A549 (cell line): ENCODE results near the gene LGI2. TPM values are rescaled to one million over a fixed set of nuclear protein-coding genes. Genes with fewer than 3 reads are reported as not detected.

Source experiments
- ATAC-seq, 2 experiments: fragments of 200-7000 bp in 1 of 2; fragments of >200 bp in 1 of 2; cut with Nextera tagmentation in 1 of 2; cut with Tn5 transposase in 1 of 2; 3 replicates each; pipeline versions ENCODE4 v1.8.0 to v1.9.1; 2018 to 2020; ENCODE audit warnings: mild to moderate bottlenecking in 1 of 2, moderate library complexity in 1 of 2
- CTCF ChIA-PET: fragments of 300-600 bp; sonication (Branson Sonifier 250); formaldehyde crosslinking; extraction: SDS; loops from one replicate; lab custom pipeline; 2021; ENCODE audit warnings: antibody characterized with exemption, inconsistent platforms; lab: Yijun Ruan, JAX
- POLR2A ChIA-PET: fragments of 350-600 bp; formaldehyde crosslinking; extraction: SDS; loops from one replicate; lab custom pipeline; 2021; ENCODE audit warnings: antibody characterized with exemption, inconsistent platforms; lab: Yijun Ruan, JAX
- DNase-seq, 2 experiments: peaks; one replicate each; pipeline versions ENCODE4 v3.0.0 to v3.0.0-alpha.2; 2011 to 2016; ENCODE audit warnings: low read depth in 1 of 2, low spot score in 1 of 2
- FAIRE-seq: peaks from 2 replicates; lab custom pipeline; 2011; peaks lifted over from hg19 to GRCh38; lab: Jason Lieb, UNC
- H3K27ac ChIP-seq, 2 experiments: fragments of >200 bp; sonication (Bioruptor Twin); formaldehyde crosslinking; 3 replicates each; pipeline ENCODE4 v1.5.1; 2016 to 2017
- H3K4me1 ChIP-seq: fragments of >200 bp; sonication (Bioruptor Twin); formaldehyde crosslinking; 3 replicates; pipeline ENCODE4 v1.6.1; 2016
- H3K4me2 ChIP-seq: fragments of >200 bp; sonication (Bioruptor Twin); formaldehyde crosslinking; 3 replicates; pipeline ENCODE4 v1.6.1; 2016
- H3K4me3 ChIP-seq: fragments of >200 bp; sonication (Bioruptor Twin); formaldehyde crosslinking; 3 replicates; pipeline ENCODE4 v1.5.1; 2016
- H3K9me3 ChIP-seq: fragments of >200 bp; sonication (Bioruptor Twin); formaldehyde crosslinking; 3 replicates; pipeline ENCODE4 v1.6.1; 2016
- BHLHE40 ChIP-seq: IDR thresholded peaks from 2 replicates; pipeline ENCODE4 v1.6.1; 2012; ENCODE audit warnings: low read depth, low read length, inconsistent platforms
- EHF ChIP-seq: fragments of 250-450 bp; sonication (Bioruptor Pico); IDR thresholded peaks from 2 replicates; pipeline ENCODE4 v1.5.0; 2020; ENCODE audit warnings: mild to moderate bottlenecking
- EP300 ChIP-seq, 2 experiments: fragments of >200 bp; sonication (Bioruptor Twin); formaldehyde crosslinking; IDR thresholded peaks; 2 replicates in 1 of 2; 3 replicates in 1 of 2; pipeline ENCODE4 v1.6.1; 2016 to 2017
- GATA3 ChIP-seq: IDR thresholded peaks from 2 replicates; pipeline ENCODE4 v1.6.1; 2012; ENCODE audit warnings: borderline replicate concordance
- HEYL ChIP-seq: fragments of 250-450 bp; sonication (Bioruptor Pico); IDR thresholded peaks from 2 replicates; pipeline ENCODE4 v1.8.0; 2021; ENCODE audit warnings: mild to moderate bottlenecking, moderate library complexity
- HOXA7 ChIP-seq: fragments of 250-450 bp; sonication (Bioruptor Pico); IDR thresholded peaks from 2 replicates; pipeline ENCODE4 v1.5.0; 2020; ENCODE audit warnings: mild to moderate bottlenecking, moderate library complexity
- JUNB ChIP-seq: fragments of >200 bp; sonication (Bioruptor Twin); formaldehyde crosslinking; IDR thresholded peaks from 2 replicates; pipeline ENCODE4 v1.6.1; 2016
- KDM5A ChIP-seq: fragments of 200-600 bp; sonication (generic); IDR thresholded peaks from 2 replicates; pipeline ENCODE4 v1.6.1; 2016; ENCODE audit warnings: antibody characterized with exemption, mild to moderate bottlenecking
- MYC ChIP-seq: IDR thresholded peaks from 2 replicates; pipeline ENCODE4 v1.6.1; 2012; ENCODE audit warnings: mild to moderate bottlenecking, inconsistent platforms, low read length, improper control_type of control experiment, borderline replicate concordance
- NPAS2 ChIP-seq: fragments of 250-450 bp; sonication (Bioruptor Pico); IDR thresholded peaks from 2 replicates; pipeline ENCODE4 v1.8.0; 2022; ENCODE audit warnings: mild to moderate bottlenecking, moderate library complexity, borderline replicate concordance
- POLR2A ChIP-seq: IDR thresholded peaks from 2 replicates; pipeline ENCODE4 v1.6.1; 2012; ENCODE audit warnings: mild to moderate bottlenecking, low read length
- RARB ChIP-seq: fragments of 250-450 bp; sonication (Bioruptor Pico); IDR thresholded peaks from 2 replicates; pipeline ENCODE4 v1.8.0; 2021; ENCODE audit warnings: mild to moderate bottlenecking, moderate library complexity
- SREBF2 ChIP-seq: fragments of 450-650 bp; IDR thresholded peaks from 2 replicates; pipeline ENCODE4 v1.6.1; 2014; ENCODE audit warnings: mild to moderate bottlenecking, moderate library complexity
- TP53 ChIP-seq: fragments of 250-450 bp; sonication (Bioruptor Pico); IDR thresholded peaks from 2 replicates; pipeline ENCODE4 v1.5.0; 2021; ENCODE audit warnings: mild to moderate bottlenecking, moderate library complexity
- ZNF302 ChIP-seq: fragments of 250-450 bp; sonication (Bioruptor Pico); IDR thresholded peaks from 2 replicates; pipeline ENCODE4 v1.9.0; 2021; ENCODE audit warnings: inconsistent platforms, mild to moderate bottlenecking, moderate library complexity
- WGBS: methylation state at CpG from one replicate; pipeline ENCODE4 v1.1.6; 2017; ENCODE audit errors: missing lambda C conversion rate; 5-methylcytosine and 5-hydroxymethylcytosine counted together
- polyA plus RNA-seq, 4 experiments: library from polyadenylated mRNA; depleted of rRNA in 3 of 4; stranded (reverse); fragments of >200 nt; fragmentation: RNase III in 1 of 4; extraction: RNeasy Plus Mini Kit Qiagen cat#74134 plus additional on column Dnase treatment in 1 of 4; gene quantifications; 2 replicates in 3 of 4; 3 replicates in 1 of 4; pipeline ENCODE4 v1.2.3, GENCODE V29; 2011 to 2017
- TF ChIP-seq, protein P1 (sequence below): fragments of 450-650 bp; IDR thresholded peaks from 2 replicates; pipeline ENCODE4 v1.6.1; 2014; ENCODE audit warnings: antibody characterized with exemption
- TF ChIP-seq, protein P2 (sequence below): fragments of >200 bp; sonication (Bioruptor Twin); formaldehyde crosslinking; IDR thresholded peaks from 3 replicates; pipeline ENCODE4 v1.6.1; 2016
- TF ChIP-seq, protein P3 (sequence below): fragments of 150-350 bp; IDR thresholded peaks from 2 replicates; pipeline ENCODE4 v1.6.1; 2014; ENCODE audit warnings: low read depth, mild to moderate bottlenecking, low read length
- TF ChIP-seq, protein P4 (sequence below): fragments of 250-450 bp; sonication (Bioruptor Pico); IDR thresholded peaks from 2 replicates; pipeline ENCODE4 v1.5.0; 2021; ENCODE audit warnings: mild to moderate bottlenecking, moderate library complexity, borderline replicate concordance

The LGI2 gene
- polyA plus RNA-seq, 2 of the 4 experiments (the other 2 are of a cell fraction) = 0.05 to 0.14 TPM

DNA sequence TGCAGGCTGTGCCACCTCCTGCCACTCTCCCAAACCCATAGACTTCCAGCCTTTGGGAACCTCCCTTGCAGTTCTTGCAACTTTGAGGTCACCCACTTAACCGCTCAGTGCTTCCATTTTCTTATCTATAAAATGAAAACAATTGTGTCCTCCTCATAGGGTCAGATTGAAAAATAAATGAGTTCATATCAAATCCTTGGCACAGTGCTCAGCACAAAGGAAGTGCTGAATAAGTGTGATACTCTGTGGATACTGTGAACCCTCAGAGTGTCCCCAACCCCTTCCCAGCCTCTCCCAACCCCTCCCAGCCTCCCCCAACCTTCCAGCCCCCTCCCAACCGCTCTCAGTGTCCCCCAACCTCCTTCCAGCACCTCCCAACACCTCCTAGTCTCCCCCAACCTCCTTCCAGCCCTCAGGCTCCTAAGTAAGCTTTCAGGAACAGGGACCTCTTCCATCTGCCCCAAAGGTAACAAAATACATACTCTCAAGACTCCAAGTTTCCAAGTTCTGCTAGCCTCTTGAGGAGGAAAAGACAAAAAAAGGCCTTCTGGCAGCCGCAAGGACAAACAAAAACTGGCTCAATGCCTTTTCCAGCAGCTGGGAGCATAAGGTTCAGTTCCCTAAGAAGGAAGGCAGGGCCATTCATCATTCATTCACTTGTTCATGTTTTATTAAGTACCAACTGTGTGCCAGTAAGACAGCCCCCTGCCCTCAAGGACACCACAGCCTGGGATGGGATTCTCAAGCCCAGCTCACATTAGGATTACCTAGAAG is 46.1 kb upstream of the LGI2 start:
- no peaks in the 10 kb centered on the region for H3K9me3 ChIP-seq
- no peak overlapping the region for H3K4me3 ChIP-seq
- TF ChIP-seq, protein P1, sequence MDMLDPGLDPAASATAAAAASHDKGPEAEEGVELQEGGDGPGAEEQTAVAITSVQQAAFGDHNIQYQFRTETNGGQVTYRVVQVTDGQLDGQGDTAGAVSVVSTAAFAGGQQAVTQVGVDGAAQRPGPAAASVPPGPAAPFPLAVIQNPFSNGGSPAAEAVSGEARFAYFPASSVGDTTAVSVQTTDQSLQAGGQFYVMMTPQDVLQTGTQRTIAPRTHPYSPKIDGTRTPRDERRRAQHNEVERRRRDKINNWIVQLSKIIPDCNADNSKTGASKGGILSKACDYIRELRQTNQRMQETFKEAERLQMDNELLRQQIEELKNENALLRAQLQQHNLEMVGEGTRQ = no peak
- TF ChIP-seq HEYL (CRISPR knock-in tag) (no peak), ZNF302 (no peak), RARB (no peak), NPAS2 (CRISPR knock-in tag) (no peak), MYC (no peak), GATA3 (no peak), EP300 (IDR thresholded peaks at IDR 0.05) (no peak), KDM5A (no peak)
- POLR2A ChIA-PET = no interaction called here
- FAIRE-seq (no peak), ATAC-seq (no peak), DNase-seq (no peak)
- H3K4me1 ChIP-seq = no peaks in the 10 kb centered on the region
- H3K27ac ChIP-seq = no peak overlapping the region
- 17% methylated on average over 3 of the region's 3 CpGs for WGBS
- CTCF ChIA-PET = interaction anchor here (0.6 kb wide), 1 partner anchor 146 kb away, joined by 4 read pairs; no protein-coding TSS in a partner anchor
- H3K4me2 ChIP-seq = no peak overlapping the region

DNA sequence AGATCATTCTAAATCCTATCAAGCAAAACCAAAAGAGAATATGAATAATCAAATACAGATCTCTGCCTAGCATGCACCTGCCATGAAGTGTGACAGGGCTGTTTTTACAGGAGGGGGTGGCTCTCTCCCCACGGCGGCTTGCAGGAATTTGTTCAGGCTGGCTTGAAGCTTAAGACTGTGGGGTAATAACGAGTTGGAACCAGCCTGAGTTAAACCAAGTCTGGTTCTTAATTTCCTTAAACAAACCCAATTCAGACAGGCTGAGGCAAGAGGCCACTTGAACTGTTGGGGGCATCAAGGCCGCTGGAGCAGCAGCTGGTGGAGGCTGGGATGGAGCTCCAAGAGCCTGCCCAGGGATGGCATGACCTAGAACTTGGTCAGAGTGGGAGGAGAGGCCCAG is 45.1 kb upstream of the LGI2 start:
- TF ChIP-seq, protein P2, sequence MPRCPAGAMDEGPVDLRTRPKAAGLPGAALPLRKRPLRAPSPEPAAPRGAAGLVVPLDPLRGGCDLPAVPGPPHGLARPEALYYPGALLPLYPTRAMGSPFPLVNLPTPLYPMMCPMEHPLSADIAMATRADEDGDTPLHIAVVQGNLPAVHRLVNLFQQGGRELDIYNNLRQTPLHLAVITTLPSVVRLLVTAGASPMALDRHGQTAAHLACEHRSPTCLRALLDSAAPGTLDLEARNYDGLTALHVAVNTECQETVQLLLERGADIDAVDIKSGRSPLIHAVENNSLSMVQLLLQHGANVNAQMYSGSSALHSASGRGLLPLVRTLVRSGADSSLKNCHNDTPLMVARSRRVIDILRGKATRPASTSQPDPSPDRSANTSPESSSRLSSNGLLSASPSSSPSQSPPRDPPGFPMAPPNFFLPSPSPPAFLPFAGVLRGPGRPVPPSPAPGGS = no peak
- no peak for TF ChIP-seq ZNF302
- no peak for TF ChIP-seq HEYL (CRISPR knock-in tag)
- no peak for TF ChIP-seq BHLHE40
- no peak for TF ChIP-seq NPAS2 (CRISPR knock-in tag)
- no peak for TF ChIP-seq TP53 (CRISPR knock-in tag)
- TF ChIP-seq, protein P3, sequence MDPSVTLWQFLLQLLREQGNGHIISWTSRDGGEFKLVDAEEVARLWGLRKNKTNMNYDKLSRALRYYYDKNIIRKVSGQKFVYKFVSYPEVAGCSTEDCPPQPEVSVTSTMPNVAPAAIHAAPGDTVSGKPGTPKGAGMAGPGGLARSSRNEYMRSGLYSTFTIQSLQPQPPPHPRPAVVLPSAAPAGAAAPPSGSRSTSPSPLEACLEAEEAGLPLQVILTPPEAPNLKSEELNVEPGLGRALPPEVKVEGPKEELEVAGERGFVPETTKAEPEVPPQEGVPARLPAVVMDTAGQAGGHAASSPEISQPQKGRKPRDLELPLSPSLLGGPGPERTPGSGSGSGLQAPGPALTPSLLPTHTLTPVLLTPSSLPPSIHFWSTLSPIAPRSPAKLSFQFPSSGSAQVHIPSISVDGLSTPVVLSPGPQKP = no peak
- TF ChIP-seq SREBF2 = no peak
- no peak for TF ChIP-seq EHF (CRISPR knock-in tag)
- TF ChIP-seq, protein P4, sequence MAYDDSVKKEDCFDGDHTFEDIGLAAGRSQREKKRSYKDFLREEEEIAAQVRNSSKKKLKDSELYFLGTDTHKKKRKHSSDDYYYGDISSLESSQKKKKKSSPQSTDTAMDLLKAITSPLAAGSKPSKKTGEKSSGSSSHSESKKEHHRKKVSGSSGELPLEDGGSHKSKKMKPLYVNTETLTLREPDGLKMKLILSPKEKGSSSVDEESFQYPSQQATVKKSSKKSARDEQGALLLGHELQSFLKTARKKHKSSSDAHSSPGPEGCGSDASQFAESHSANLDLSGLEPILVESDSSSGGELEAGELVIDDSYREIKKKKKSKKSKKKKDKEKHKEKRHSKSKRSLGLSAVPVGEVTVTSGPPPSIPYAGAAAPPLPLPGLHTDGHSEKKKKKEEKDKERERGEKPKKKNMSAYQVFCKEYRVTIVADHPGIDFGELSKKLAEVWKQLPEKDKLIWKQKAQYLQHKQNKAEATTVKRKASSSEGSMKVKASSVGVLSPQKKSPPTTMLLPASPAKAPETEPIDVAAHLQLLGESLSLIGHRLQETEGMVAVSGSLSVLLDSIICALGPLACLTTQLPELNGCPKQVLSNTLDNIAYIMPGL (CRISPR knock-in tag) = no peak
- no peak for TF ChIP-seq RARB
- no peak for TF ChIP-seq JUNB
- TF ChIP-seq KDM5A = no peak
- FAIRE-seq (no peak), DNase-seq (no peak), ATAC-seq (no peak)
- POLR2A ChIA-PET = no interaction called here
- CTCF ChIA-PET = no interaction called here
- Histone ChIP-seq H3K9me3 (no peaks in the 10 kb centered on the region), H3K4me1 (no peaks in the 10 kb centered on the region), H3K27ac (no peak overlapping the region), H3K4me3 (no peak overlapping the region), H3K4me2 (no peak overlapping the region)
- 48% methylated on average over 4 of the region's 4 CpGs for WGBS

DNA sequence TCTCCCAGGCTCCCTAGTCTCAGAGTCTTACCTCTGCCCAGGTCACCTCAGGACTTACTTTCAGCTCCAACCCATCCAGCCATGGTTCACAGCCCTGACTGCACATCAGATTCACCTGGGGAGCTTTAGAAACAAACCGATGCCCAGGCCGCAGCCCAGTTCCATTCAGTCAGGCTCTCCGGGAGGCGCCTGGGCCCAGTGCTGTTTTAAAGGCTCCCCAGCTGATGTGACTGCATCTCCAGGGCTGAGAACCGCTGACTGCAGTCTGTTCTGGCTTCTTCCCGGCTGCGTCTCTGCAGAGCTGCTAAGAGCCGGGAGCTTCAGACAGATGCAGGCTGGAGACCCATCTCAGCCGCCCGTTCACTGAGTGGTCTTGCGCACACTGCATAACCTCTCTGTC is 44.4 kb upstream of the LGI2 start:
- ChIA-PET CTCF (no interaction called here), POLR2A (no interaction called here)
- H3K27ac ChIP-seq = no peak overlapping the region
- ATAC-seq (no peak), FAIRE-seq (no peak), DNase-seq (no peak)
- 100% methylated on average over 1 of the region's 11 CpGs for WGBS
- H3K4me2 ChIP-seq = no peak overlapping the region
- no peak for TF ChIP-seq JUNB
- no peak for TF ChIP-seq HOXA7 (CRISPR knock-in tag)
- TF ChIP-seq KDM5A = no peak
- TF ChIP-seq POLR2A = no peak
- no peak for TF ChIP-seq EP300 (IDR thresholded peaks at IDR 0.05)
- no peaks in the 10 kb centered on the region for H3K4me1 ChIP-seq
- H3K4me3 ChIP-seq = no peak overlapping the region
- H3K9me3 ChIP-seq = no peaks in the 10 kb centered on the region
